ENCODE results near the gene BIRC5.

DNA sequence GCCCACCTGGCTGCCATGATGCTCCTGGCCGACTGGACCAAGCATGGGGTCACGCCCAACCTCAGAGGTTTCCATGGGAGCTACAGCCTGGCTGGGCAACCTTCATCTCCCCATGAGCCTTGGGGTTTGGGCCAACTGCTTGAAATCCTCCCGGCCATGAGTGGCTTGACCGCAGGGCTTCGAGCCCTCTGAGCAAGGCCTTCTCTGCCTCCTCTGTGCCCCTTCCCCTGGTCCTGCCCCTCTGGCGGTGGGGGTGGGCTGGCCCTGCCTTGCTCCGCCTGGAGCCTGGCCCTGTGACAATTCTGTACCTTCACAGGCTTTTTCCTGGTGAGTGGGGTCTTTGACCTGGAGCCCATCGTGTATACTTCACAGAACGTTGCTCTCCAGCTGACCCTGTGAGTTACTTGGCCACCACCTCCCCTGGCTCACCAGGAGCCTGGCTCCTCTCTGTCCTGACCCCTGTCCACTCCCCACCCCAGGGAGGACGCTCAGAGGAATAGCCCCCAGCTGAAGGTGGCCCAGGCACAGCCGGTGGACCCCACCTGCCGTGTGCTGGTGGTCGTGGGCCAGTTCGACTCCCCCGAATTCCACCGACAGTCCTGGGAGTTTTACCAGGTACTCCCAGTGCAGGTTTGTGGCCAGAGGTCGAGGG is 8.8 kb upstream of the BIRC5 start:
- TF ChIP-seq POLR2A (IDR thresholded peaks at IDR 0.05; ENCODE audit: borderline replicate concordance, extremely low read depth, insufficient read depth, insufficient read length) (no peak), POLR2AphosphoS5 (IDR thresholded peaks at IDR 0.05; ENCODE audit: low read depth, low read length) (no peak), TCF7L2 (IDR thresholded peaks at IDR 0.05; ENCODE audit: borderline replicate concordance, extremely low read depth, insufficient read depth, insufficient read length) (no peak)
- TF ChIP-seq, protein P1, sequence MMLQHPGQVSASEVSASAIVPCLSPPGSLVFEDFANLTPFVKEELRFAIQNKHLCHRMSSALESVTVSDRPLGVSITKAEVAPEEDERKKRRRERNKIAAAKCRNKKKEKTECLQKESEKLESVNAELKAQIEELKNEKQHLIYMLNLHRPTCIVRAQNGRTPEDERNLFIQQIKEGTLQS (IDR thresholded peaks at IDR 0.05) = no peak
- TF ChIP-seq, protein P2, sequence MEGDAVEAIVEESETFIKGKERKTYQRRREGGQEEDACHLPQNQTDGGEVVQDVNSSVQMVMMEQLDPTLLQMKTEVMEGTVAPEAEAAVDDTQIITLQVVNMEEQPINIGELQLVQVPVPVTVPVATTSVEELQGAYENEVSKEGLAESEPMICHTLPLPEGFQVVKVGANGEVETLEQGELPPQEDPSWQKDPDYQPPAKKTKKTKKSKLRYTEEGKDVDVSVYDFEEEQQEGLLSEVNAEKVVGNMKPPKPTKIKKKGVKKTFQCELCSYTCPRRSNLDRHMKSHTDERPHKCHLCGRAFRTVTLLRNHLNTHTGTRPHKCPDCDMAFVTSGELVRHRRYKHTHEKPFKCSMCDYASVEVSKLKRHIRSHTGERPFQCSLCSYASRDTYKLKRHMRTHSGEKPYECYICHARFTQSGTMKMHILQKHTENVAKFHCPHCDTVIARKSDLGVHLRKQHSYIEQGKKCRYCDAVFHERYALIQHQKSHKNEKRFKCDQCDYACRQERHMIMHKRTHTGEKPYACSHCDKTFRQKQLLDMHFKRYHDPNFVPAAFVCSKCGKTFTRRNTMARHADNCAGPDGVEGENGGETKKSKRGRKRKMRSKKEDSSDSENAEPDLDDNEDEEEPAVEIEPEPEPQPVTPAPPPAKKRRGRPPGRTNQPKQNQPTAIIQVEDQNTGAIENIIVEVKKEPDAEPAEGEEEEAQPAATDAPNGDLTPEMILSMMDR (IDR thresholded peaks at IDR 0.05 in 2 of 3, conservative IDR thresholded peaks at IDR 0.05 in 1 of 3; ENCODE audit: borderline replicate concordance in 1 of 3, insufficient read depth in 1 of 3, low read depth in 2 of 3, low read length in 2 of 3) = no peak
- TF ChIP-seq, protein P3, sequence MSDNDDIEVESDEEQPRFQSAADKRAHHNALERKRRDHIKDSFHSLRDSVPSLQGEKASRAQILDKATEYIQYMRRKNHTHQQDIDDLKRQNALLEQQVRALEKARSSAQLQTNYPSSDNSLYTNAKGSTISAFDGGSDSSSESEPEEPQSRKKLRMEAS (IDR thresholded peaks at IDR 0.05) = no peak

All from HCT116 (cell line).